Germinal center (tissue), 1 donor: ENCODE measurements around the gene TCF4.

Experiments used
- DNase-seq: peaks from one replicate; pipeline ENCODE4 v3.0.0; 2012; ENCODE audit warnings: mixed read lengths, low spot score

Gene TCF4

GRCh38 chr18:55296115-55296514, 291.9 kb downstream of the TCF4 start:
- no peak for DNase-seq

DNA sequence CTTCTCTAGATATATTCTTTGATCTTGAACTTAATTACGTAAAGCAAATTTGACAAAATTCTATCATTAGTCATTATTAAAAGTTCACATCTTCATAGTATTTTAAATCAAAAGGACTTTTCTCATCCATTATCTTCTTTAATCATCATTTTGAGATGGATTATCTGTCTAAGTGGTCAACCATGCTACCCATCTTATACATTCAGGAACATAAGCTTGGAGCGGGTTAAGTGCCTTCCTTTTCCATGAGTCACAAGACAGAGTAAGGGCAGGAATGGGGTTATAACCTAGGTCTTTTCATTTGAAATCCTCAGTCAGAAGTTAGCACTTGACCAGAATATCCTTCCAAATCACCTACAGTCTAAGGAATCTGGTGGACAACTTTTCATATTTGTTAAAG, 297.1 kb downstream of the TCF4 start:
- no peak for DNase-seq

- no peak for DNase-seq
Observed at GRCh38 chr18:55289775-55290174, 298.2 kb downstream of the TCF4 start.

- DNase-seq: no peak
Observed at GRCh38 chr18:55289048-55289447, 298.9 kb downstream of the TCF4 start.

DNA sequence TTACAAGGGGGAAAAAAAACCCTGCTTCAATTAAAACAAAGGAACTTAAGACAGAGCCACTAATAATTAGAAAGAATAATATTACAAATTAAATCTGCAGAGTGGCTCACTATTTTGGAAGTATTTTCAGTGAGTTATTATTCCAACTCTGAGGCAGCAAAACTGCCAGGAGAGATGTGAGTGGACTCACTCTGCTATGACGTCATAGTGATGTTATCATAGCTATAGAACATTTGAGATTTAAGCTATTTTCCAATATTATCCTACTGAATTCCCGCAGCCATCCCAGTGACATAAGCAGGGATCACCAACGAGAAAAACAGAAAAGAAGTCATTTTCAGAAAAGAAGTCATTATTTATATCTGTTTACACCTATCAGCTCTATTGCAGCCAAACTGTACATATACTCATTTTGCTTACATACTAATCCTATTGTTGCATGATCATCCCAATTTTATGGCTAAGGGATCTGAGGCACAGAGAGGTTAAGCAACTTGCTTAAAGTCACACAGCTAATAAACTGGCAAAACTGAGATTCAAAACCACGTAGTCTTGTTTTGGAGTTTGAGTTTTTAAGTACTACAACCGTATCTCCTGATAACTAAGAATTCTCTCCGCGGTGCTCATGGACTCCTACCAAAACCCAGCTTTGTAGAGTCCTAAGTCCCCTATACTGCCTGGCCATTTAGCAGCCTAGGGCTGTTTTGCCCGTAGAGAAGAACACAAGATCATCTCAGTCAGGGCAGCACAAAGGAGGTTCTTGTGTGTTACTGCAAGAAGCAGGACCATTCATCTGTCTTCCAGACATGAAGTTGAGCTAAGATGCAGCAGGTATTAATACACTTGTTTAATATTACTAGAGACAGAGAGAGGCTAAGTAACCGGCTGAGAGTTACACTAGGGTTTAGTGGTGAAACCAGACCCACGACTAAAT, 299.8 kb downstream of the TCF4 start:
- no peak for DNase-seq

DNA sequence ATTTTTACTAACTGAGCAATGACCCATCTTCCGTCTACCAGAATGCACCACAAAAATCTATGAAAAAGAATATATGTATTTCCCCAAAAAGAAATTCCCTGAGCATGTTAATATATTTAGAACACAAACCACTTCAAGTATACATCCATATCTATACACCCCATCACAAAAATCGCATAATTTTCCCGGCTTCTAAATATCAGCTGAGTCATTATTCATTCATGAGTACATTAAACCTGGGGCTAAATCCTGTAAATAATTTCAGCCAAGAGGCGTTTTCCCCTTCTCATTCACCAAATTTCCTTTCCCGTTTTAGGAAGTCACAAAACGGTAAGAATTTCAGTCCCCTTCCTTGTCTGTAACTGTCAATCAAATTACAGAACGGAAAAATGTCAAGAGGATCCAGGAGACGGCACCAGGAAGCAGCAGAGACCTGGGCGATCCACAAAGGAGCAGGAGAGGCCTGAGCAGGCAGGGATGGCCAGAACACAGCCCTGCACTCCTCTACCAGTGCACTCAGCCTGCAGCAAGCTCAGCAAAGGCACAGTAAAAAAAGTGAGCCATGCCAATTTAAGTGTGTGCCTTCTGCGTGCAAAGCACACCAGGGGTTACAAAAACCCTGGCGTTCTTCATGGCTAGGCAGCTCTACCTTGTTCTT, 300.7 kb downstream of the TCF4 start:
- no peak for DNase-seq

DNA sequence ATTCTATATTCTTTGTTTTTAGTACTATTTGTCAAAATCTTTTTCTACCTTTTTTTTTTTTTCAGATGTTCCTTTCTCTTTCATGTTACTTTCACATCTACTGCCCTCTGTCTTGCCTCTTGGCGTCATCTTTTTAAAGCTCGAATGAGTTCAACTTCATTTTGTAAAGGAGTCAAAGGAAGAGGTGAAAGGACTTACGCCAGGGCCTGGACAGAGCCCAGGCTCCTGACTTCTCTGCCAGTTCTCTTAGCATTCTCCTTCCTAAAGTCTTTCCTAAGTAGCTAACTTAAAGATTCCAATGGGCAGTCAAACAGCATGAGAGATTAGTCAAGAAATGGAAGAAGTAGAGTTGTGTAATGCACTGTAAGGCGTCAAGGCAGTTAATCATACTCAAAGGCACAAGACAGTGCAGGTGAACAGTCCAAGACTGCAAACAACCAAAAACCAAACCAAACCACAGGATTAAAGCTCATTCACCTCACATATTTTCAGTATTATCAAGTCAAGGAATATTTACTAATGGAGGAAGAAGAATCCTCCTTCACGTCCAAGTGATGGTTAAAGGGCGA, 301.7 kb downstream of the TCF4 start:
- no peak for DNase-seq

DNA sequence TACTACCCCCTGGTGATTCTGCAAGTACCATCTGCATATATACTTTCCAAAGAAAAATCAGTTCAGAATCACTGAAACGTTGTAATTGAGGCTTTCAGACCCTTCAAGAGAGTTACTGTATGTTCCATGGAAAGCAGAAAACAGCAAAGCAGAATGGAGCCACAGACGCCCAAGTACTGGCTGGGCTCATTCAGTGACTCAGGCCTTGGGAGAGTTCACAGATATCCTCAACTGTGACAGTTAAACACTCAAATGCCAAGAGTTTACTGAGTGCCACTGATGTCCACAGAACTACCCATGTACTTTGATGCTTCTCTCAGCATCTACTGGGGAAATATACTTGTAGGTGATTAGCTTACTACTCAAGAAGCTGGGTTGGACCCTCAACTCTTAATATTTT, 303.4 kb downstream of the TCF4 start:
- DNase-seq: no peak

- DNase-seq: no peak
Observed at GRCh38 chr18:55283309-55283708, 304.7 kb downstream of the TCF4 start.

GRCh38 chr18:55280503-55280902, 307.5 kb downstream of the TCF4 start:
- no peak for DNase-seq

DNA sequence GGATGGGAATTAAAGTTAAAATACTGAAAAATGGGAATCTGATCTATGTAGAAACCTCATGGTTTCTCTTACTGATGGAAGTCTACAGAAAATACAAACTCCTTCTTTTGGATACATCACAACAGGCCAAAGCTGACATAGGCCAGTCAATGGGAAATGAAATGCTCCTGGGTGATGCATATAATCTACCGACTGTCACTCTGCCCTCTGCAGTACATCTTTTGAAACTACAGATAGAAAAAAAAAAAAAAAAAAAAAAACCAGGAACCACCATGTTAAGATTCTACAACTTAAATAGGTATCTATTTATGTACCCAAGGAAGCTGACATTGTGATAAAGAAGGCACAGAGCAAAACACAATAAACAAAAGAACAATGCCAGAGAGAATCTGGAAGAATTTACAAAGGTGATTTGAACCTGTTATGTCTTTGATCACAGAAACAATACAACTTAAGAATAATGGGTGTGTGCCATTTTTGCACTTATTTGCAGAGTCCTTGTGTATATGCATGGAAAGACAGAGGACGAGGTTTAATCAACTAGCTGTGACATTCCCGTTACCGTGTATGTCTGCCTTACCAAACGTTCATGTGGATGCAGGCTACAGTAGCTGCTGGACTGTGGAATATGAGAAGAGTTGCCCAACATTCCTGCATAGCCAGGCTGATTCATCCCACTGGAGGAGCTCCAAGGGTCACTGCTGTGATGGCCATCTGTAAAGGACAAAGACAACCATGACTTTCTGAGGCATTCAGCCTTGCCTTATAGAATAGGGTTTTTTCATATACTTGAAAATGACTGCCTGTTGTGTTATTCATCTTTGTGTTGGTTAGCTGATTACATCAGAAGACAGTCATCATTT, 312.7 kb downstream of the TCF4 start:
- peak; percentile 13 for DNase-seq

GRCh38 chr18:55272510-55273243, 315.3 kb downstream of the TCF4 start:
- DNase-seq: no peak

GRCh38 chr18:55269622-55270021, 318.4 kb downstream of the TCF4 start:
- DNase-seq: no peak

DNA sequence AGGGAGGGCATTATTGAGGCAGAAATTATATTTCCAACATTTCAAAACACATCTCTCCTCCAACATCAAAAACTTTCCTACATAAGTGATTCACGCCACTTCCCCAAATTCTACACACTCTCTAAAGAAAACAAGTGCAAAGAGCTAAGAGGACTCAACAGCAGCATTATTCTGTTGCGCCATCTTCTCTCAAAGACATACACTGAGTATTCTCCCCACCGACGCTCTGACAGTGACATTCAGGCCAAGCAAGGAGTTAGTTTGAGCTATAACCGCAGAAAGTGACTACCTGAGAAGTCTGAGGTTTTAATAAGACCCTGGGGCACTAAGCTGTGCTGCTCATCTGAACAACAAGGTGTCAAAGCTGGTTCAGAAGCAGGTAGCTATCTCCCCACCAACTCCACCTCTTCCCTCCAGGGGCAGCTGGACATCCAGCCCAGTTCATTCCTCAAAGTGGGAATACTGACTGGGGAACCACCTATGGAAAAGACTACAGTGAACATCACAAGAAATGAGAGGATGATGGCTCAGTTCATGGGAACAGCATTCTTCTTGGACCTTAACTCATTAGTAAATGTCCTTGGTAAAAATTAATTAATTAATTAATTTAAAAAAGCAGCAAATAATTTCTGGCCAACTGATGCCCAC, 319.2 kb downstream of the TCF4 start:
- DNase-seq: no peak

GRCh38 chr18:55268151-55268601, 319.8 kb downstream of the TCF4 start:
- peak; percentile 16 for DNase-seq

- no peak for DNase-seq
Observed at GRCh38 chr18:55266981-55267380, 321.0 kb downstream of the TCF4 start.

DNA sequence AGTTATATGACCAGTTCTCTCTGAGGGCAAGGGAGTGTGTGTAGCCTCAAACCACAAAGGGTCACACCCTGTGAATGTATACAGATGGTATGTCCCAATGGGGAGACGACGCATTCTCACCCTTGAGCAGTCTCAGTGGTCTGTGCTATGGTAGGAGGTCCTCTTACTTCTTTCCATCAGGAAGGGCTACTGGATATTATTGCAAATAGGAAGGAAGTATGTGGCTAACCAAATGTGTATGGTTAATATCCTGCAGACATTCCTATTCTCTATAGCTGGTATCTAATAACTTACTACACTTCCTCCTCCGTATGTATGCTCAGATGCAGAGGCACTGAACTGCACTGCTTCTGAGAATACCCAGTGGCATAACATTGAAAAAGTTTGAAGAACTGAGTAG, 322.0 kb downstream of the TCF4 start:
- no peak for DNase-seq

DNA sequence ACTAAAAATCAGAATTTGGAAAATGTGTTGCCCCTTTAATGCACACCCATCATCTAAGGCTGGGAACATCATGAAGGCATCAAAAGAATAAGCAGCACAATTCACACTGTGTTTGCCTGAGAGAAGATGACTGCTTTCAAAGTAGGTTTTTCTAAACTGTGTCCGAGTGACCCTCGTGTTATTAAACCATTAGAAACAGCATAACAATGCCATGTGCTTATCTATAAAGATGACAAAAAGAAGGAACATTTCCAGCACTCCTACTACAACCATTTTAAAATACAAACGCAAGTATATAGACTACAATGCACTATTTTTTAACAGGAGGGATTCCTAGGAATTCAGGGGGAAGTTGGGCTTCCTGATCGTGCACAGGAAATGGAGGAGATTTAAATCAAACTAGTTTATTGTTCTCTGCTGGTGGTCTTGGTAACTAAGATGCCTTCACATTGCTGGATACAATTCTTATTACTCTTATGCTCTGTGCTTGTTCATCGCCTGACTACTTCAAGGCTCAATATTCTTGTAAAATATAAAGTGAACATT, 322.8 kb downstream of the TCF4 start:
- no peak for DNase-seq

DNA sequence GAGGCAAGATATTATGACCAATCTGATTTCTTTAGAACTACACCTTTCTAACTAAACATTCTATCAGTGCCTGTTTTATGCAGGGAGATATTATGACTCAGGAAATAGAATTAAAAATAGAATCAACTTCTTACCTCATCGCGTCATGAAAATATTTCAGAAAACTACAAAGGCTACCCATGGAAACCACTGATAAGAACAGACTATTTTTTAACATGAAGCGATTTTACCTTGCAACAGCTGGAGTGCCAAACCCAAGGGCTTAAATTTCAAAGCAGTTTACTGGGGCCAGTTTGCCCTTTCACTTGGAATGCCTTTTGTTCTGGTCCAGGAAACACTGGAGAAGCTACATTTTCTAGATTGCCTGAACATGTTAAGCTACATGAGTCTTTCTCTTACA, 323.9 kb downstream of the TCF4 start:
- DNase-seq: no peak

DNA sequence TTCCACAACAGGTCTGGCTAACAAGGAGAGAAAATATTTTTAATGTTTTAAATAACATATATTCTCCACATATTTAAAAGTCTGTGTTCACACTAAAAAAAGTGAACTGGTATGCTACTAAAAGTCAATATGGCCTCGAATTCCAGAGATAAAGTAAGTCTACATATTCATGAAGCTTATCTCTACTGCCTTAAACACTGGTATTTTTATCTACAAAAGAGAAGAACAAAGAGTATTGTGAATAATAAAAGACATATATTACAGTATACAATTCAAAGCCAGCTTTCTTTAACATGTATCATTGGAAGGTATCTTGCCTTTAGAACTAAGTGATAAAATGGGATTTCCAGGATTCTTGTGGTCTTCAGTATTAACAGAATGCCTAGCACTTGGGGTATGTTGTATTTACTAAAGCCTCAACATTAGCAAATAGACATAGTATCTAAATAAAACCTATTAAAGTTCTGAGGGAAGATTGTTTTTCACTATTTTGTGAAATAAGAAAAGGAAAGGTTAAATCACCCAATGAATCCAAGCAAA, 325.9 kb downstream of the TCF4 start:
- no peak for DNase-seq
